ENCODE data around the gene ANKRD33B. TPM values are rescaled to one million over a fixed set of nuclear protein-coding genes. Genes with fewer than 3 reads are reported as not detected.

Gene ANKRD33B
- polyA plus RNA-seq, 1 donor (not counting 4 experiments of a cell fraction or from before 2014, with no cell fraction given) = 1.9 TPM

- Histone ChIP-seq H3K27ac (ENCODE audit: control insufficient read depth, insufficient read depth, low read length) (peak overlapping the region; percentile 3), H3K4me3 (ENCODE audit: control insufficient read depth in 2 of 3, extremely low read depth in 1 of 3, insufficient read depth in 2 of 3, low read depth in 1 of 3, low read length in 3 of 3) (no peak overlapping the region), H3K9me3 (ENCODE audit: control insufficient read depth, low read depth, low read length) (no peaks in the 10 kb centered on the region), H3K4me1 (ENCODE audit: control insufficient read depth, extremely low read depth, insufficient read depth, low read length) (peaks cover 9% of the 10 kb centered on the region), H3K9ac (ENCODE audit: control insufficient read depth, extremely low read depth, insufficient read depth, low read length) (no peak overlapping the region), H2AFZ (ENCODE audit: control insufficient read depth, low read length) (no peak overlapping the region), H3K4me2 (ENCODE audit: control insufficient read depth, extremely low read depth, insufficient read depth, low read depth, low read length) (no peak overlapping the region), H3K27me3 (ENCODE audit: control insufficient read depth, extremely low read depth, insufficient read depth, low read length) (no peaks in the 10 kb centered on the region), H3K9me1 (ENCODE audit: control insufficient read depth, extremely low read depth, insufficient read depth, low read length) (no peaks in the 10 kb centered on the region), H3K79me2 (ENCODE audit: control insufficient read depth, insufficient read depth, low read length) (peaks cover 3% of the 10 kb centered on the region), H4K20me1 (ENCODE audit: control insufficient read depth, extremely low read depth, insufficient read depth, low read length) (no peaks in the 10 kb centered on the region), H3K36me3 (ENCODE audit: control insufficient read depth in 2 of 2, extremely low read depth in 1 of 2, insufficient read depth in 2 of 2, low read length in 2 of 2) (no peaks in the 10 kb centered on the region)
- FAIRE-seq (no peak), DNase-seq (ENCODE audit: low read depth, low spot score) (no peak)
- TF ChIP-seq CTCF (optimal IDR thresholded peaks at IDR 0.05 in 1 of 3, IDR thresholded peaks at IDR 0.05 in 1 of 3, conservative IDR thresholded peaks at IDR 0.05 in 1 of 3; ENCODE audit: extremely low read depth in 1 of 3, insufficient read depth in 2 of 3, low read length in 3 of 3) (no peak), EZH2 (IDR thresholded peaks at IDR 0.05; ENCODE audit: low read length) (no peak)
- dilution Hi-C loops (cut with MboI; ENCODE audit: extremely low pct_ligation_motif_present, low sequenced_read_pairs) = no loop called here
These were observed 72.0 kb downstream of the ANKRD33B start for GRCh38 chr5:10635867-10636350.

- Histone ChIP-seq H3K36me3 (ENCODE audit: control insufficient read depth in 2 of 2, extremely low read depth in 1 of 2, insufficient read depth in 2 of 2, low read length in 2 of 2) (no peaks in the 10 kb centered on the region), H3K4me1 (ENCODE audit: control insufficient read depth, extremely low read depth, insufficient read depth, low read length) (peaks cover 9% of the 10 kb centered on the region), H3K9me1 (ENCODE audit: control insufficient read depth, extremely low read depth, insufficient read depth, low read length) (no peaks in the 10 kb centered on the region), H3K79me2 (ENCODE audit: control insufficient read depth, insufficient read depth, low read length) (peaks cover 3% of the 10 kb centered on the region), H3K27ac (ENCODE audit: control insufficient read depth, insufficient read depth, low read length) (no peak overlapping the region), H3K9me3 (ENCODE audit: control insufficient read depth, low read depth, low read length) (no peaks in the 10 kb centered on the region), H3K4me3 (ENCODE audit: control insufficient read depth in 2 of 3, extremely low read depth in 1 of 3, insufficient read depth in 2 of 3, low read depth in 1 of 3, low read length in 3 of 3) (no peak overlapping the region), H3K4me2 (ENCODE audit: control insufficient read depth, extremely low read depth, insufficient read depth, low read depth, low read length) (no peak overlapping the region), H3K9ac (ENCODE audit: control insufficient read depth, extremely low read depth, insufficient read depth, low read length) (no peak overlapping the region), H4K20me1 (ENCODE audit: control insufficient read depth, extremely low read depth, insufficient read depth, low read length) (no peaks in the 10 kb centered on the region), H2AFZ (ENCODE audit: control insufficient read depth, low read length) (no peak overlapping the region), H3K27me3 (ENCODE audit: control insufficient read depth, extremely low read depth, insufficient read depth, low read length) (no peaks in the 10 kb centered on the region)
- dilution Hi-C loops (cut with MboI; ENCODE audit: extremely low pct_ligation_motif_present, low sequenced_read_pairs) = no loop called here
- TF ChIP-seq EZH2 (IDR thresholded peaks at IDR 0.05; ENCODE audit: low read length) (no peak), CTCF (optimal IDR thresholded peaks at IDR 0.05 in 1 of 3, IDR thresholded peaks at IDR 0.05 in 1 of 3, conservative IDR thresholded peaks at IDR 0.05 in 1 of 3; ENCODE audit: extremely low read depth in 1 of 3, insufficient read depth in 2 of 3, low read length in 3 of 3) (no peak)
- no peak for DNase-seq (ENCODE audit: low read depth, low spot score)
- no peak for FAIRE-seq
These were observed 72.7 kb downstream of the ANKRD33B start for GRCh38 chr5:10636363-10637142.

All from keratinocyte (primary cell).